DMS114 treated with DMSO at 0.1 percent for 48 hours (cell line): ENCODE measurements around the gene MINDY1.

ENCODE experiments used
- DNase-seq: peaks from one replicate; lab custom pipeline; 2025; ENCODE audit not compliant: unreplicated experiment; lab: John Stamatoyannopoulos, UW

Gene MINDY1

GRCh38 chr1:151006327-151007052 is at the start of gene MINDY1:
Gene MINDY1 (minus strand): TSS chr1:151006902. CDS start chr1:151002617, 4,285 bp downstream.
- DNase-seq: peak; percentile 94

DNA sequence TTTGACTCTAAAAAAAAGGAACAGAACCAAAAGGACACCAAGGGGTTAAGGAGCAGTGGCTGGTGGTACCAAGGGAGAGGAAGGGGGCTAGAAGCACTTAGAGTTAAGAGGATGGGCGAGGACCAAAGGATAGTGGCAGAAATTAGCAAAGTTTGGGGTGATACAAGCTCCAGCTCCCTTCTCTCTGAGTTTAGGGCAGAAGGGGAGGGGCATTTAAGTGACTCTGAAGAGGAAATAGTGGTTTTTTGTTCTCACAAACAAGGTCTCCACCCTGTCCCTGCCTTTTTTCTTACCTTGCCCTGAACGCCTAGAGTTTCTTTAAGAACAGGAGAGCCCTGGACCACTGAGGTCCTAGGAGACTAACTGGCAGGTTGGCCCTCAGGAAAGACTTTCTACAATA is 49.4 kb upstream of the MINDY1 start:
- no peak for DNase-seq

- DNase-seq: no peak
Measured at GRCh38 chr1:151055581-151055980, 48.9 kb upstream of the MINDY1 start.

DNA sequence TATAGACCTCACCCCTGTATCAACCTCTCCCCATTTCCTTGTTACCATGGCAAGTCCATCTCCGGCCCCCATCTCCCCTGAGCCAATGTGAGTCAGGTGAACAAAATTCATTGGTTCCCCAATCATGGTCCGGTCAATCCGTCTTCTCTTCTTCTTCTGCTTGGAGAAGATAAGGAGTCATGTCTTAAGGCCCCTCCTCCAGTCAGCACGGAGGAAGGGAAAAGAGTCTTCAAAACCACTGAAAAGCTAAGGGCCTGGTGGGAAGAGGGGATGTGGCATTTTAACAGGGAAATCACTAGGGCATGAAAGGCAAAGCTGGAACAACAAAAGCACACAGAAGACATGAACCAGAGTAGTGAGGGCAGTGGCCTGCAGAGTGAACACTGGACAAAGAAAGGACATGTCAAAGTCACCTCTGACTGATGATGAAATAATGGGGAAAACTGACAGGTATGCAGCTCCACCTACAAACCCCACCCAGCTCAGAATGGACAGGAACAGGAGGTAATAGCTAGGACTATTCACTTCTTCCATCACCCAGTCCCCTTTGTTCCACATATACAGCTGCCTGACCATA is 48.4 kb upstream of the MINDY1 start:
- no peak for DNase-seq

GRCh38 chr1:151051356-151052009 is 44.8 kb upstream of the MINDY1 start:
- DNase-seq: no peak

DNA sequence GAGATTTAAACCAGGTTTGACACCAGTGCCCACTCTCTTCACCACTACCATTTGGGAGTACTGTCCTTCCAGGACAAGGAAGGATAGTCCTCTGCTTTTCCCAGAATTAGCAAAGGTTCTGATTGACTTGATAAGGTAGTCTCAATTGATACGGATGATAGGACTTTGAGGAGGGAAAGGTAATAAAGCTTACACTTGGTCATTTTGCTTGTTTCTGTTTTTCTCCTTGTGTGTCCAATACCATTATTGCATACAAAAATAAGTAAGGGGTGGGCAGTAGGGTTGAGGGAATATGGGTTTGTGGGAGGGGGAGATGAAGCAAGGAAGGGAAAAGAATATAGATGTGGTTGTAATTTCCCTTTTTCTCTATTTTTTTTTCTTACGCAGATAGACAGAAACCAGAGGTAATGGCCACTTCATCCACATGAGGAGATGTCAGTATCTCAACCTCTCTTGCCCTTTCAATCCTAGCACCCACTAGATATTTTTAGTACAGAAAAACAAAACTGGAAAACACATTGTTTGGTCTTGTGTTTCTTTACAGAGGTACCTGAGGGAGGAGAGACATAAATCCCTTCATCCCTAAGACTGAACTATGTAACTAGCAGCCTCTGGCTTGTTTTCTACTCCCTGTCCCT is 43.5 kb upstream of the MINDY1 start:
- DNase-seq: no peak

DNA sequence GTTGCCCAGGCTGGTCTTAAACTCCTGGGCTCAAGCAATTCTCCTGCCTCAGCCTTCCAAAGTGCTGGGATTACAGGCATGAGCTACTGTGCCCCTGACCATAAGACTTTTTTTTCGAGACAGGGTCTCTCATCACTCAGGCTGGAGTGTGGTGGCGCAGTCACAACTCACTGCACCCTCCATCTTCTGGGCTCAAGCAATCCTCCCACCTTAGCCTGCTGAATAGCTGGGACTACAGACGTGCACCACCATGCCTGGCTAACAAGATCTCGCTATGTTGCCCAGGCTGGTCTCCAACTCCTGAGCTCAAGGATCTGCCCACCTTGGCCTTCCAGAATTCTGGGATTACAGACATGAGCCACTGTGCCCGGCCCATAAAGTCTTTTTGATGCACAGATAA is 42.8 kb upstream of the MINDY1 start:
- DNase-seq: no peak

GRCh38 chr1:151048645-151049032 is 41.9 kb upstream of the MINDY1 start:
- no peak for DNase-seq

- DNase-seq: peak; percentile 68
Measured at GRCh38 chr1:151047925-151048644, 41.4 kb upstream of the MINDY1 start.

DNA sequence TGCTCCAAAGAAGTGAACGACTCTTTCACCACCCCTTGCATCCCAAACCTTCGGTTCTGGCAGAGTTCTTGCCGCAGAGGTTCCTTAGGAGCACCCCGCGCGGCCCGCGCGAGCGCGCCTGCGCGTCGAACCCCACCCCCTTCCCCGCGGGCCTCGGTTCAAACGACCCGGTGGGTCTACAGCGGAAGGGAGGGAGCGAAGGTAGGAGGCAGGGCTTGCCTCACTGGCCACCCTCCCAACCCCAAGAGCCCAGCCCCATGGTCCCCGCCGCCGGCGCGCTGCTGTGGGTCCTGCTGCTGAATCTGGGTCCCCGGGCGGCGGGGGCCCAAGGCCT is 40.9 kb upstream of the MINDY1 start, which contains the start of gene C1orf56:
Gene C1orf56 (plus strand): TSS at position 161 of the 334 bp plus-strand sequence. CDS start 97 bp downstream, at position 258.
- no peak for DNase-seq

DNA sequence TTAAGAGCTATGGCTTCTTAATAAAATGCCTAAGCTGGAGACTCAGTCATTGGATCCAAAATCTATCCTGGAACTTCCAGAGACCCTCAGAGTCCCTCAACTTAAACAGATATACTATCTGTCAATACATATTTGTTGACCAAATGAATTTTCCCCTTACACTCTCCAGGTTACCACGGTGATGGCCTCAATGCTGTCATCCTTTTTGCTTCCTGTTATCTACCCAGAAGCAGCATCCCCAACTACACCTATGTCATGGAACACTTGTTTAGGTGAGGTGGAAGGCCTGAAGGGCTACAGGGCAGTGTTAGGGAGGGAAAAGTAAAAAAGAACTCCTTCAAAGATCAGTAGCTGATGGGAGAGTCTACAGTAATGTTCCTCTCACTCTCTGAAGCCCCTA is 36.5 kb upstream of the MINDY1 start:
- no peak for DNase-seq

DNA sequence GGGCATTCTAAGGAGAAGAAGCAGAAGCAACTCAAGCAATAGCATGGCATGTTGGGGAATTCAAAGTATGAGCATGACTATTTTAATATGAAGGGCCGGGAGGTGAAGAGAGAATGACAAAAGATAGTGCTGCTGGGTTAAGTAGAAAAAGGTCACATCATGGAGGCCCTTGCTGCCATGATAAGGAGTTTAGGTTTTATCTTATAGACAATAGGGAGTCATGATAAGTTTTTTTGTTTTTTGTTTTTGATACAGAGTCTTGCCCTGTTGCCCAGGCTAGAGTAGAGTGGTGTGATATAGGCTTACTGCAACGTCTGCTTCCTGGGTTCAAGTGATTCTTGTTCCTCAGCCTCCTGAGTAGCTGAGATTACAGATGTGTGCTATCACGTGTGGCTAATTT is 32.8 kb upstream of the MINDY1 start:
- no peak for DNase-seq

DNA sequence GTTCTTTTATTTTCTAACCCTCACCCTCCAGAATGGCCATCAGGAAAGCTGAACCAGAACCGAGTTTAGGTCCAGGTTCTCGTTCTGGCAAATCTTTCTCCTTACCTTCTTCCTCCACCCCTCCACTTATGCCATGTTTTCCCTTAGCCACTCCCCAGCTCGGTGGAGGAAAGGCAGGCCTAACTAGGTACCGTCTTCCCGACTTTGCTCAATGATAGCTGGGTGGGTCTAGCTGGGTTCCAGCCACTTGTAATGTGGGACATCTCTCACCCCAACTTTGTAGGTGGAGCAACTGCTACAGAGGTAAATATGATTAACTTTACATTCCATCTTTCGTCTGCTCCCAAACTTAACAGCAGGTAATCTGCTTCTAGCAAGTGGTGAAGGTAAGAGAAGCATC is 30.3 kb upstream of the MINDY1 start:
- no peak for DNase-seq

DNA sequence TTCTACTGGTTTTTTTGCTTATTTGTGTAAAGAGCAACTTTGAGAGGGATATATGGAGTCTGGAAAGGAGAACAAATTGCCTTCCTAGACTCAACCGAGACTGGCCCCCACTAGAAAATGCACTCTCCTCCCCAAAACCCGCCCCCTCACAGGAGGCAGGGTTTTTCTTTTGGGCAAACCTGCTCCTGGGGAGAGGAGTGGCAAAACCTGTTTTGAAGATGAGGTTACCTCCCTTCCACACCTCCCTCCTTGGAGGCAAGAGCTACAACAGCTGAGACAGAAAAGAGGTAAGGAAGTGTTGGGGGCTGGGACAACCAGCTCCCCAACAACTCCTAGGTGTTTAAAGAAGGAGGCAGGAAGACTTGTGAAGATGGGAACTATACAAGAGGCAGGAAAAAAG is 29.7 kb upstream of the MINDY1 start, which contains the start of gene BNIPL:
Gene BNIPL (plus strand): TSS at position 231 of the 400 bp plus-strand sequence. CDS start 140 bp downstream, at position 371.
- DNase-seq: no peak

GRCh38 chr1:151035167-151035566 is 28.5 kb upstream of the MINDY1 start:
- no peak for DNase-seq

- no peak for DNase-seq
Measured at GRCh38 chr1:151032164-151032563, 25.5 kb upstream of the MINDY1 start.

GRCh38 chr1:151026460-151026859 is 19.8 kb upstream of the MINDY1 start:
- DNase-seq: no peak

DNA sequence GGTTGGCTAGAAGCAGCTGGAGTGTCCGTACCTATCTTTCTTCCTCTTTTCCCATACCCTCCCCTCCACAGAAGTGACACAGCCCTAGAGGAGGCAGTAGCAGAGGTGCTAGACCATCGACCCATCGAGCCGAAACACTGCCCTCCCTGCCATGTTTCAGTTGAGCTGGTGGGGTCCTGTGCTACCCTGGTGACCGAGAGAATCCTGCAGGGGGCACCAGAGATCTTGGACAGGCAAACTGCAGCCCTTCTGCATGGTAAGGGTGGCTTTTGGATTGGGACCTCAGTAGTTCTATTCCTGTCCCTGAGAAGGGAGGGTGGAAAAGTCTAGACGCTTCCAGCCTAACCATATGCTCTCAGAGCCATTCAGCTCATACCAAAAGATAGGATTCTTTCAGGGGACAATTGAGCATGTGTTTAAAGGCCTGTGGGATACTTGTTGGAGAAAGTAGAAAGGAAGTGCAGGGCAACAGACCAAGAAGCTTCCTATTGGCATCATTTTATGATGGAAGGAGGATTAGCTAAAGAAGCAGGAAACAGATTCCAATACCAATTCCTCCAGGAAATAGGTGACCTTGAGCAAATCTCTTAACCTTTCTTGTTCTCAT is 17.9 kb upstream of the MINDY1 start:
- peak; percentile 53 for DNase-seq

DNA sequence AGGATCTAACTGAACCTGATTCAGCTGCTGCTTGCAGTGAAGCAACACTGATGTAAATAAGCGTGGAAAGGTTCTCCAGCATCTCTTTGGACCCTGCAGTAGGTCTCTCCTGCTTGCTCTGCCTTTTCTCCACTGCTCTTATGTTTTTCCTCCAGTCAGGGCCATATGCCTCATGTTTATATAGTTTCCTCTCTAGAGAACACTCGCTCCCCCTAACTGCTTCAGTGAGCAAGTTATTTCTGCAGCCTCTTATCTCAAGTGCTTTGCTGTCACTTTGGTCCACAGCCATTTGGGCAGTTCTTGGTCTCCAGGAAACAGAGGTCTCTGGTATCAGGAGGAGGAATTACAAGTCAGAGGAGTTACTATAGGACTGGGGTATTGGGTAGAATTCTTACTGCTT is 6.8 kb upstream of the MINDY1 start:
- DNase-seq: no peak

- DNase-seq: no peak
Measured at GRCh38 chr1:151012684-151013471, 6.2 kb upstream of the MINDY1 start.
